IMR-90 (cell line): ENCODE data around the gene STOM. TPM values are rescaled to one million over a fixed set of nuclear protein-coding genes. Genes with fewer than 3 reads are reported as not detected.

Experiments used
- ATAC-seq: fragments of 200-7000 bp; cut with Tn5 transposase; 2 replicates; pipeline ENCODE4 v1.9.1; 2020; ENCODE audit warnings: low read depth, mild to moderate bottlenecking, moderate library complexity
- BruUV-seq: library from RNA; stranded (reverse); fragments of 400-500 nt; replicated peaks from 2 replicates; lab custom pipeline; 2021; lab: Mats Ljungman, UMichigan
- CTCF ChIA-PET: fragments of 300-600 bp; formaldehyde crosslinking; extraction: SDS; loops from one replicate; lab custom pipeline; 2021; ENCODE audit warnings: antibody characterized with exemption; lab: Yijun Ruan, JAX
- POLR2A ChIA-PET: fragments of 300-600 bp; sonication (Branson Sonifier 250); formaldehyde crosslinking; loops from one replicate; lab custom pipeline; 2022; ENCODE audit warnings: antibody characterized with exemption; ENCODE audit not compliant: unreplicated experiment; lab: Charles Lee
- DNase-seq: peaks from one replicate; pipeline ENCODE4 v3.0.0; 2013
- H2AFZ ChIP-seq: replicated peaks from 2 replicates; pipeline ENCODE3; 2013; ENCODE audit warnings: low read length, mild to moderate bottlenecking; ENCODE audit not compliant: poor library complexity
- H2AK5ac ChIP-seq: 2 replicates; pipeline ENCODE4 v1.6.1; 2013; ENCODE audit warnings: low read depth, low read length, inconsistent platforms
- H2AK9ac ChIP-seq: replicated peaks from 2 replicates; pipeline ENCODE3; 2013; ENCODE audit warnings: mild to moderate bottlenecking, low read depth, low read length, moderate library complexity; ENCODE audit not compliant: poor library complexity
- H2BK120ac ChIP-seq: 2 replicates; pipeline ENCODE4 v1.6.1; 2013; ENCODE audit warnings: low read depth, low read length, inconsistent platforms
- H2BK15ac ChIP-seq: 3 replicates; pipeline ENCODE4 v1.6.1; 2013; ENCODE audit warnings: low read depth, low read length, inconsistent platforms
- H2BK20ac ChIP-seq: 2 replicates; pipeline ENCODE4 v1.6.1; 2013; ENCODE audit warnings: low read depth, mild to moderate bottlenecking, inconsistent platforms, low read length, moderate library complexity
- H2BK5ac ChIP-seq: 2 replicates; pipeline ENCODE4 v1.6.1; 2013; ENCODE audit warnings: mild to moderate bottlenecking, low read depth, low read length, inconsistent platforms; ENCODE audit not compliant: poor library complexity, severe bottlenecking
- H3K14ac ChIP-seq: replicated peaks from 2 replicates; pipeline ENCODE4 v1.6.1; 2013; ENCODE audit warnings: low read depth, low read length, inconsistent platforms
- H3K18ac ChIP-seq: 2 replicates; pipeline ENCODE4 v1.6.1; 2013; ENCODE audit warnings: low read depth, low read length, control low read depth
- H3K23ac ChIP-seq: 2 replicates; pipeline ENCODE4 v1.6.1; 2013; ENCODE audit warnings: low read depth, low read length, inconsistent platforms
- H3K27ac ChIP-seq: 2 replicates; pipeline ENCODE4 v1.5.1; 2013; ENCODE audit warnings: mild to moderate bottlenecking, control low read depth, low read length; ENCODE audit not compliant: insufficient read depth
- H3K27me3 ChIP-seq: 2 replicates; pipeline ENCODE4 v1.6.1; 2013; ENCODE audit warnings: low read length; ENCODE audit not compliant: control insufficient read depth, insufficient read depth
- H3K36me3 ChIP-seq: 2 replicates; pipeline ENCODE4 v1.6.1; 2013; ENCODE audit warnings: low read length, mixed read lengths; ENCODE audit not compliant: control insufficient read depth, insufficient read depth
- H3K4ac ChIP-seq: 2 replicates; pipeline ENCODE4 v1.6.1; 2013; ENCODE audit warnings: low read depth, low read length, inconsistent platforms
- H3K4me1 ChIP-seq: 2 replicates; pipeline ENCODE4 v1.6.1; 2013; ENCODE audit warnings: low read length, mixed read lengths; ENCODE audit not compliant: control insufficient read depth, insufficient read depth
- H3K4me2 ChIP-seq: 2 replicates; pipeline ENCODE4 v1.6.1; 2013; ENCODE audit warnings: low read depth, mild to moderate bottlenecking, control low read depth, low read length, moderate library complexity
- H3K4me3 ChIP-seq: 2 replicates; pipeline ENCODE4 v1.5.1; 2013; ENCODE audit warnings: low read depth, mild to moderate bottlenecking, control low read depth, low read length, moderate library complexity; ENCODE audit not compliant: insufficient read depth
- H3K56ac ChIP-seq: 2 replicates; pipeline ENCODE4 v1.6.1; 2013; ENCODE audit warnings: low read length, inconsistent platforms; ENCODE audit not compliant: insufficient read depth; ENCODE audit errors: extremely low read depth
- H3K79me1 ChIP-seq, 2 experiments: 2 replicates each; pipeline ENCODE4 v1.6.1; 2013; ENCODE audit warnings: low read length in 2 of 2, inconsistent platforms in 1 of 2, low read depth in 1 of 2
- H3K9ac ChIP-seq: 2 replicates; pipeline ENCODE4 v1.6.1; 2013; ENCODE audit warnings: low read depth, low read length, control low read depth
- H3K9me1 ChIP-seq: 2 replicates; pipeline ENCODE4 v1.6.1; 2013; ENCODE audit warnings: low read length, inconsistent platforms; ENCODE audit not compliant: insufficient read depth
- H3K9me3 ChIP-seq: 2 replicates; pipeline ENCODE4 v1.6.1; 2013; ENCODE audit warnings: low read length; ENCODE audit not compliant: control insufficient read depth, insufficient read depth
- H4K20me1 ChIP-seq: 2 replicates; pipeline ENCODE4 v1.6.1; 2013; ENCODE audit warnings: low read length, inconsistent platforms; ENCODE audit not compliant: insufficient read depth
- H4K5ac ChIP-seq: 2 replicates; pipeline ENCODE4 v1.6.1; 2013; ENCODE audit warnings: mild to moderate bottlenecking, low read depth, low read length, control low read depth
- H4K8ac ChIP-seq, 2 experiments: 2 replicates each; pipeline ENCODE4 v1.6.1; 2013; ENCODE audit warnings: low read depth in 2 of 2, low read length in 2 of 2, control low read depth in 1 of 2, inconsistent platforms in 1 of 2
- H4K91ac ChIP-seq: 2 replicates; pipeline ENCODE4 v1.6.1; 2013; ENCODE audit warnings: low read depth, low read length, inconsistent platforms; ENCODE audit not compliant: insufficient read depth
- CEBPB ChIP-seq: IDR thresholded peaks from 2 replicates; pipeline ENCODE4 v1.6.1; 2012; ENCODE audit warnings: low read depth, low read length, improper control_type of control experiment
- CHD1 ChIP-seq: IDR thresholded peaks from 2 replicates; pipeline ENCODE4 v1.6.1; 2012; ENCODE audit warnings: low read depth, low read length, improper control_type of control experiment
- MAFK ChIP-seq: IDR thresholded peaks from 2 replicates; pipeline ENCODE4 v1.6.1; 2012; ENCODE audit warnings: low read depth, low read length, improper control_type of control experiment
- MAZ ChIP-seq: IDR thresholded peaks from 2 replicates; pipeline ENCODE4 v1.6.1; 2012; ENCODE audit warnings: low read depth, mild to moderate bottlenecking, low read length, improper control_type of control experiment, moderate library complexity, borderline replicate concordance
- MXI1 ChIP-seq: IDR thresholded peaks from 2 replicates; pipeline ENCODE4 v1.6.1; 2012; ENCODE audit warnings: low read depth, mild to moderate bottlenecking, low read length, moderate library complexity, borderline replicate concordance
- NFE2L2 ChIP-seq: fragments of 150-350 bp; IDR thresholded peaks from 2 replicates; pipeline ENCODE4 v1.6.1; 2016; ENCODE audit warnings: low read depth, mild to moderate bottlenecking, low read length
- POLR2A ChIP-seq: IDR thresholded peaks from 2 replicates; pipeline ENCODE4 v1.6.1; 2012; ENCODE audit warnings: mild to moderate bottlenecking, low read depth, low read length
- RAD21 ChIP-seq: IDR thresholded peaks from 2 replicates; pipeline ENCODE4 v1.6.1; 2012; ENCODE audit warnings: low read length, improper control_type of control experiment
- RCOR1 ChIP-seq: IDR thresholded peaks from 2 replicates; pipeline ENCODE4 v1.6.1; 2012; ENCODE audit warnings: mild to moderate bottlenecking, low read length, improper control_type of control experiment; ENCODE audit not compliant: insufficient replicate concordance
- RFX5 ChIP-seq: IDR thresholded peaks from 2 replicates; pipeline ENCODE4 v1.8.0; 2012; ENCODE audit warnings: low read depth, mild to moderate bottlenecking, low read length, moderate library complexity
- SMC3 ChIP-seq: fragments of 150-350 bp; IDR thresholded peaks from 2 replicates; pipeline ENCODE4 v1.6.1; 2016; ENCODE audit warnings: low read depth, mild to moderate bottlenecking, antibody characterized with exemption, low read length, moderate library complexity
- WGBS, 2 experiments: methylation state at CpG; one replicate each; pipeline versions ENCODE4 v1.1.5 to v1.1.7; 2013; ENCODE audit warnings: missing lambda C conversion rate in 2 of 2; ENCODE audit not compliant: insufficient read length in 1 of 2; ENCODE audit errors: extremely low coverage in 2 of 2; 5-methylcytosine and 5-hydroxymethylcytosine counted together
- dilution Hi-C: fragments of 300-500 bp; cut with HindIII; formaldehyde crosslinking; loops from one replicate; pipeline ENCODE4 v1.14.3; 2018; ENCODE audit warnings: low sequenced_read_pairs; ENCODE audit not compliant: unreplicated experiment
- in situ Hi-C: fragments of 300-500 bp; cut with MboI; formaldehyde crosslinking; loops from 3 replicates; pipeline ENCODE4 v1.14.3; 2019; ENCODE audit warnings: low sequenced_read_pairs, inconsistent platforms, mixed read lengths
- intact Hi-C: fragments of 100-400 bp; cut with micrococcal nuclease; formaldehyde crosslinking; loops from 2 replicates; pipeline ENCODE4 v1.10.0; 2022
- polyA plus RNA-seq, 3 experiments: library from polyadenylated mRNA; depleted of rRNA; stranded (reverse); fragments of >200 nt; gene quantifications; 2 replicates each; pipeline ENCODE4 v1.2.3, GENCODE V29; 2012; ENCODE audit warnings: low replicate concordance in 1 of 3
- total RNA-seq: library from RNA; depleted of rRNA; stranded (reverse); fragments of >200 nt; gene quantifications from 2 replicates; pipeline ENCODE4 v1.2.3, GENCODE V29; 2012
- TF ChIP-seq, protein P1 (sequence below): fragments of 150-350 bp; IDR thresholded peaks from 2 replicates; pipeline ENCODE4 v1.6.1; 2016; ENCODE audit warnings: low read depth, mild to moderate bottlenecking, low read length, moderate library complexity, borderline replicate concordance
- TF ChIP-seq, protein P2 (sequence below): conservative IDR thresholded peaks from 2 replicates; pipeline ENCODE4 v1.5.1; 2012; ENCODE audit warnings: mild to moderate bottlenecking, low read depth, low read length, improper control_type of control experiment
- TF ChIP-seq, protein P3 (sequence below): fragments of 150-350 bp; IDR thresholded peaks from 2 replicates; pipeline ENCODE4 v1.6.1; 2017; ENCODE audit warnings: mild to moderate bottlenecking, antibody characterized with exemption, low read length, low read depth

The STOM gene
- total and polyA plus RNA-seq, 2 of the 4 experiments (the other 2 are of a cell fraction) = 78.4 to 84.8 TPM

DNA sequence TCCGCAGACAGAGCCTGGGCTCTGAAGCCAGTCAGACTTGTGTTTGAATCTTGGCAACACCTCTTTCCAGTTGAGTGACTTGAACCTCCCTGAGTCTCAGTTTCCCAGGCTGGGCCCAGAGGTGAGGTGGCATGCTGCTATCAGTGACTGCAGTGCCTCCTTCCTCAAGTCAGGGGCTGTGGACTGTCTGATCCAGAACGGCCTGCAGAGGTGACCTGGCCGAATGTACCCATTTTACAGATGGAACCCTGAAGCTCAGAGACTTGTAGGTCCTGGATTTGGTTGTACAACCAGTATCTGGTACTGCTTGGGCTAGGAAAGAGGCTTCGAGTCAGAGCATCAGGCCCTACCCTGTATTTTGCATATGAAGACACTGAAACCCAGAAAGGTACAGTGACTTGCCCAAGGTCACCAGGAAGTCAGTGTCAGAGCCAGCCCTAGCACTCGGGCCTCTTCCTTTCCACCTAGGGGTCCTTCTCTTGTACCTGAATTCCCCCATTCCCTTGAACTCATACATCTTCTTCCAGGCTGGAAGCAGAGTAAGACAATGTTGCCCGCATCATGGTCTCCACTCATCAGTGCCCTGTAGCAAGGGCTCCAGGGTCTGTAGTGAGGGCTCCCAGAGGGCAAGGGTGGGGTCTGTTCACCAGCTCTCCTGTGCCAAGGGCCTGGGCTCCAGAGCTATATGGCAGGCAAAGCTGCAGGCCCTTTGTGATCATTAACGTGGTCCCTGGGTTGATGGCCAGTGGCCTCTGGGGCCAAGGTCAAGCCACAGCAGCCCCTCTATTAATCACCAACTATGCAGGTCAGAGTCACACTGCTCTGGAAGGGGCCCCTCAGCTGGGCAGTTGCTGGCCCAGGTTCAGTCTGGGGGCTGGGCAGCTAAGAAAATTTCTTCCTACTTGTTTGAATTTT lies 73.6 kb downstream of the STOM start:
- no peak overlapping the region for H2AFZ ChIP-seq
- no peak overlapping the region for H2AK5ac ChIP-seq
- H3K4me3 ChIP-seq = no peak overlapping the region
- H2BK20ac ChIP-seq = no peak overlapping the region
- no peak overlapping the region for H4K5ac ChIP-seq
- H4K8ac ChIP-seq = no peak overlapping the region; a peak in 1 of 4 replicates
- H3K4me2 ChIP-seq = no peak overlapping the region
- 100% methylated on average over 1 of the region's 7 CpGs; no CpG with 5 or more reads in 1 of the 2 experiments for WGBS, 2 experiments
- no peak for ATAC-seq
- no peak overlapping the region for H2BK15ac ChIP-seq
- H3K9me3 ChIP-seq = no peaks in the 10 kb centered on the region
- dilution Hi-C loops (no loop called here), intact Hi-C loops (no loop called here), in situ Hi-C loops (no loop called here)
- H3K18ac ChIP-seq = no peak overlapping the region
- H2BK5ac ChIP-seq = no peak overlapping the region
- H4K91ac ChIP-seq = no peak overlapping the region
- no peak overlapping the region for H2AK9ac ChIP-seq
- H3K9me1 ChIP-seq = peaks cover 35% of the 10 kb centered on the region; the same call in 1 of the 2 replicates
- H3K56ac ChIP-seq = no peak overlapping the region
- no peaks in the 10 kb centered on the region for H3K27me3 ChIP-seq
- DNase-seq = no peak
- no peak overlapping the region for H3K27ac ChIP-seq
- H3K36me3 ChIP-seq = peaks cover 31% of the 10 kb centered on the region; the same call in 1 of the 2 replicates
- ChIA-PET CTCF (no interaction called here), POLR2A (no interaction called here)
- H3K79me1 ChIP-seq = peaks cover 52 to 82% of the 10 kb centered on the region in 2 experiments
- no peak overlapping the region for H3K14ac ChIP-seq
- H3K9ac ChIP-seq = no peak overlapping the region
- H2BK120ac ChIP-seq = no peak overlapping the region
- H3K4ac ChIP-seq = no peak overlapping the region
- BruUV-seq = no TSS peak
- H3K4me1 ChIP-seq = peaks cover 15% of the 10 kb centered on the region; the same call in 1 of the 2 replicates
- H4K20me1 ChIP-seq = peaks cover 35% of the 10 kb centered on the region; the same call in 1 of the 2 replicates
- no peak overlapping the region for H3K23ac ChIP-seq
- no peak for TF ChIP-seq NFE2L2
- TF ChIP-seq, protein P1, sequence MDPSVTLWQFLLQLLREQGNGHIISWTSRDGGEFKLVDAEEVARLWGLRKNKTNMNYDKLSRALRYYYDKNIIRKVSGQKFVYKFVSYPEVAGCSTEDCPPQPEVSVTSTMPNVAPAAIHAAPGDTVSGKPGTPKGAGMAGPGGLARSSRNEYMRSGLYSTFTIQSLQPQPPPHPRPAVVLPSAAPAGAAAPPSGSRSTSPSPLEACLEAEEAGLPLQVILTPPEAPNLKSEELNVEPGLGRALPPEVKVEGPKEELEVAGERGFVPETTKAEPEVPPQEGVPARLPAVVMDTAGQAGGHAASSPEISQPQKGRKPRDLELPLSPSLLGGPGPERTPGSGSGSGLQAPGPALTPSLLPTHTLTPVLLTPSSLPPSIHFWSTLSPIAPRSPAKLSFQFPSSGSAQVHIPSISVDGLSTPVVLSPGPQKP = no peak
- no peak for TF ChIP-seq RCOR1
- no peak for TF ChIP-seq SMC3
- no peak for TF ChIP-seq RAD21
- TF ChIP-seq MAZ = no peak
- TF ChIP-seq, protein P2, sequence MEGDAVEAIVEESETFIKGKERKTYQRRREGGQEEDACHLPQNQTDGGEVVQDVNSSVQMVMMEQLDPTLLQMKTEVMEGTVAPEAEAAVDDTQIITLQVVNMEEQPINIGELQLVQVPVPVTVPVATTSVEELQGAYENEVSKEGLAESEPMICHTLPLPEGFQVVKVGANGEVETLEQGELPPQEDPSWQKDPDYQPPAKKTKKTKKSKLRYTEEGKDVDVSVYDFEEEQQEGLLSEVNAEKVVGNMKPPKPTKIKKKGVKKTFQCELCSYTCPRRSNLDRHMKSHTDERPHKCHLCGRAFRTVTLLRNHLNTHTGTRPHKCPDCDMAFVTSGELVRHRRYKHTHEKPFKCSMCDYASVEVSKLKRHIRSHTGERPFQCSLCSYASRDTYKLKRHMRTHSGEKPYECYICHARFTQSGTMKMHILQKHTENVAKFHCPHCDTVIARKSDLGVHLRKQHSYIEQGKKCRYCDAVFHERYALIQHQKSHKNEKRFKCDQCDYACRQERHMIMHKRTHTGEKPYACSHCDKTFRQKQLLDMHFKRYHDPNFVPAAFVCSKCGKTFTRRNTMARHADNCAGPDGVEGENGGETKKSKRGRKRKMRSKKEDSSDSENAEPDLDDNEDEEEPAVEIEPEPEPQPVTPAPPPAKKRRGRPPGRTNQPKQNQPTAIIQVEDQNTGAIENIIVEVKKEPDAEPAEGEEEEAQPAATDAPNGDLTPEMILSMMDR = no peak
- TF ChIP-seq MXI1 = no peak
- TF ChIP-seq, protein P3, sequence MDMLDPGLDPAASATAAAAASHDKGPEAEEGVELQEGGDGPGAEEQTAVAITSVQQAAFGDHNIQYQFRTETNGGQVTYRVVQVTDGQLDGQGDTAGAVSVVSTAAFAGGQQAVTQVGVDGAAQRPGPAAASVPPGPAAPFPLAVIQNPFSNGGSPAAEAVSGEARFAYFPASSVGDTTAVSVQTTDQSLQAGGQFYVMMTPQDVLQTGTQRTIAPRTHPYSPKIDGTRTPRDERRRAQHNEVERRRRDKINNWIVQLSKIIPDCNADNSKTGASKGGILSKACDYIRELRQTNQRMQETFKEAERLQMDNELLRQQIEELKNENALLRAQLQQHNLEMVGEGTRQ = no peak
- TF ChIP-seq CEBPB = no peak
- TF ChIP-seq POLR2A = no peak
- TF ChIP-seq MAFK = no peak
- no peak for TF ChIP-seq CHD1
- no peak for TF ChIP-seq RFX5
